Fibroblast of skin of back (primary cell): ENCODE results near the gene LPCAT4.
"Not testable (repeated sequence)": the region's sequence is repeated elsewhere in the genome, so short reads cannot be mapped to it uniquely, and the experiment has no call there.

Experiments
- DNase-seq: peaks from one replicate; pipeline ENCODE4 v3.0.0-alpha.2; 2013

Gene LPCAT4

GRCh38 chr15:34362047-34362773, 4.8 kb downstream of the LPCAT4 start:
- DNase-seq: no peak

DNA sequence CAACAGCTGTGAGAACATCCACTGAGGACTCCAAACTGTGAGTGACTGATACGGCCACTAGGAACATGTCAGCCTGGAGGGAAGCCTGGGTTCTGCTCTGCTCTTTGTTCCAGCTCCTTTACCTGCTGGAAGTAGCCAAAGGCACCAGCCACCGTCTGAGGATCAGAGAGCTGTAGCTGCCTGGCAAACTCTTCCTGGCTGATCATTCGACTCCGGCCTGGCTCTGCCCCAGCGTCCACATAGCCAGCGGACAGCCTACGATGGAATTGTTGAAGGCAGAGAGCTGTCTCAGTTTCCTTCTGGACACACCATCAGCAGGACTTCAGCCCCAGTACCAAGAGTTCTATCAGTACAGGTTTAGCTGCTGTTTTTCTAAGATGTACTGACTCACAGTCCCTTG, 5.7 kb downstream of the LPCAT4 start:
- no peak for DNase-seq

DNA sequence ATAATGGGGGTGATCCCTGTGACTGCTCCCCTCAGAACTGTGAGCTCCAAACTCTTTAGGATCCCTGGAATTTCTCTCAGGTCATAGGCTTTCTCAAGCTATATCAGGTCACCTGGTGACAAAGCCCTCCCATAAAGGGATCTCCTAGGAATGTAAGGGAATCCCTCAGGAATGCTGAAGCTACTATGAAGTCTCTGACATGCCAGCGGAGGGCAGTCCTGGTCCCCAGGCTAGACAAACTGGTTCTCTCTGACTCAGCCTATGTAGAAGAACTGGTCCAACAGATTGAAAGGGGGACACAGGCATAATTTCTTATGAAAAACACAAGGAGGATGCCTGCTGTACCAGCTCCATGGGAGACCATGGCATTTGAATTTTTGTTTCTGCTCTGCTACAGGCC, 6.7 kb downstream of the LPCAT4 start:
- peak; percentile 35 for DNase-seq

GRCh38 chr15:34359416-34359815, 7.6 kb downstream of the LPCAT4 start:
- no peak for DNase-seq

- no peak for DNase-seq
Measured at GRCh38 chr15:34358948-34359347, 8.0 kb downstream of the LPCAT4 start.

- DNase-seq: no peak
Measured at GRCh38 chr15:34358367-34358766, 8.6 kb downstream of the LPCAT4 start.

GRCh38 chr15:34357653-34358052, 9.3 kb downstream of the LPCAT4 start:
- no peak for DNase-seq

GRCh38 chr15:34355241-34355640, 11.8 kb downstream of the LPCAT4 start:
- no peak for DNase-seq

GRCh38 chr15:34354286-34354685, 12.7 kb downstream of the LPCAT4 start:
- DNase-seq: no peak

- no peak for DNase-seq
Measured at GRCh38 chr15:34353627-34354026, 13.4 kb downstream of the LPCAT4 start.

GRCh38 chr15:34352996-34353395, 14.0 kb downstream of the LPCAT4 start:
- DNase-seq: not testable (repeated sequence)

DNA sequence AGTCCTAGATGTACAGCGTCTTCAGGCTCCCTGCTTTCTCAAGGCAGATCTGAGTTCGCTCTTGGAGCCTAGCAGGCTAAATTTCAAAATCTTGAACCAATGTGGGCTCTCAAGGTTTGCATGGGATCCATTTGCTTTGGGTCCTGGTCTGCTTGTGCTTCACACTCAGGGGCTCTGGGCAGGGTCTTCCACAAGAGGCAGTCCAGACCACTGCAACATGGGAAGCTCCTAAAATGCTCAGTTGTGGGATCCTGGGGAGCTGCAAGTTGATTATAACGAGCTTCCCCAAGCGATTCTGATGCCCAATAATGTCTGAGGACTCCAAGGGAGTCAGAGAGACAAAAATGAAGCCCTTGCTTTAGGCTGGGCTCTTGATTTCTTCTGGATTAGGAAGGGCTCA, 17.2 kb downstream of the LPCAT4 start:
- DNase-seq: no peak

- DNase-seq: no peak
Measured at GRCh38 chr15:34348735-34349300, 18.2 kb downstream of the LPCAT4 start.

- DNase-seq: no peak
Measured at GRCh38 chr15:34347951-34348638, 18.9 kb downstream of the LPCAT4 start.

DNA sequence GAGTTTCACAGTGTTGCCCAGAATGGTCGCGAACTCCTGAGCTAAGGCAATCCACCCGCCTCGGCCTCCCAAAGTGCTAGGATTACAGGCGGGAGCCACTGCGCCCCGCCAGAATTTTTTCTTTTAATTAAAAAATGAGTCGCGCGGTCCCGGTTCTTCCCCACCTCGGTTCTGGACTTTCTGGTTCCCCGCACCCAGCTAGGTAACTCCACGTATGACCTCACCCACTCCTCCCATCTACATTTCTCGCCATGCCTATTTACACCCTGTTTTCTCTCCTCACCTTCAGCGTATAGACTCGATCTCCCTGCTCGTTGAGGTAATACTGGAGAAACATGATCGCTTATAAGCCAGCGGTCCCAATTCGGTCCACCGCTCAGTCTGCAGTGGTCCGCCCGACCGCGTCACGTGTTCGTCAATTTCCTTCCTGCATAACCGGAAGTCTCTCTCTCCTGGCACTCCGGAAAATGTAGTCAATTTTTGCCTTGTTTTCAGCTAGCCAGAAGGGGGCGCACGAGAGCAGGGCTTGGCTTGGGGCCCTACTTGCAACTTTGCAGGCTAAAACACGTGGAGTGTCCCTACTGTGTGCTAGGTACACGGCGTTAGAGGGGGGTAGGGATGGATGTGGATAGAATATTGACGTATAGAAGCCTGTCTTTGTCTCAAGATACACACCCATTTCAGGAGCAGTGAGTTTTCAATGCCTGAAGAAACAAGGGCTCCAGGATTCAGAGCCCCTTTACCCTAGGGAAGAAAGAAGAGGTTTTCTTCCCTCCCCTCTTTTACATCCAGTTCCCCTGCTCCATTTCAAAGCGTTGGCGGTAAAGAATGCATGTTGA, 24.0 kb downstream of the LPCAT4 start, which contains the start of the genes NOP10 and NUTM1:
Gene NOP10 (minus strand): TSS at position 400 of the 839 bp plus-strand sequence. CDS start 63 bp downstream, at position 337.
Gene NUTM1 (plus strand): TSS at position 579 of the 839 bp plus-strand sequence. CDS start 382 bp downstream, outside the sequence.
- DNase-seq: peak; percentile 90

DNA sequence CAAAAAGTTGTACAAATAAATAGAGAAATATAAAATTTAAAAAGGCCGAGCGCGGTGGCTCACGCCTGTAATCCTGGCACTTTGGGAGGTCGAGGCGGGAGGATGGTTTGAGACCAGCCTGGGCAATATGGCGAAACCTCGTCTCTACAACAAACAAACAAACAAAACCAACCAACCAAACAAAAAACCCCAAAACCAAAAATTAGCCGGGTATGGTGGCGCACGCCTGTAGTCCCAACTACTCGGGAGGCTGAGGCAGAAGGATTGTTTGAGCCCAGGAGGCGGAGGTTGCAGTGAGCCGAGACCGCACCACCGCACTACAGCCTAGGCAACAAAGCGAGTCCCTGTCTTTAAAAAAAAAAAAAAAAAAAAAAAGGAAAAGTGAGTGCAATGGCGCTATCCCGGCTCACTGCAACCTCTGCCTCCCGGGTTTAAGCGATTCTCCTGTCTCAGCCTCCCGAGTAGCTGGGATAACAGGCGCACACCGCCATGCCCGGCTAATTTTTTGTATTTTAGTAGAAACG, 24.7 kb downstream of the LPCAT4 start:
- not testable (repeated sequence) for DNase-seq

- DNase-seq: no peak
Measured at GRCh38 chr15:34341381-34342212, 25.4 kb downstream of the LPCAT4 start.

DNA sequence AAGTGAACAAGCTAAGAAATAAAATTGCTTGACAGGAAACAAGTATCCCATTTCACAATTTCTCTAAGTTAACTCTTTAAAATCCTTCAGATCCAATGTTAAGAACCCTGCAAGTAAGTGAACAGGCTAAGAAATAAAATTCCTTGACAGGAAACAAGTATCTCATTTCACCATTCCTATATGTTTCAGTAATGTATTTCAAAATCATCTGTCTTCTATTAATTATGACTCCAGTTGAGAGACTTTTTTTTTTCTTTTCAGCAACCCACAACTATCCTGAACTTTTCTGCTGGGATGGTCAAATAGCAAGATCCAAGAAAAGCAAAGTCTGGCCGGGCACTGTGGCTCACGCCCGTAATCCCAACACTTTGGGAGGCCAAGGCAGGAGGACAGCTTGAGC, 27.1 kb downstream of the LPCAT4 start:
- DNase-seq: peak; percentile 46

DNA sequence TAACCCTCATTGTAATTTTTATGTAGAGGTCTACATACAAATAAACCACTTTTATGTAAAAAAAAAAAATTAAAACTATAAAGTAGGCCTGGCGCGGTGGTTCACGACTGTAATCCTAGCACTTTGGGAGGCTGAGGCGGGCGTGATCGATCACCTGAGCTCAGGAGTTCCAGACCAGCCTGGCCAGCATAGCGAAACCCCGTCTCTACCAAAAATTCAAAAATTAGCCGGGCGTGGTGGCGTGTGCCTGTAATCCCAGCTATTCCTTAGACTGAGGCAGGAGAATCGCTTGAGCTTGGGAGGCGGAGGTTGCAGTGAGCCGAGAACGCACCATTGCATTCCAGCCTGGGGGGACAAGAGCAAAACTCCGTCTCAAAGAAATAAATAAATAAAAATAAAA, 28.6 kb downstream of the LPCAT4 start:
- DNase-seq: no peak

GRCh38 chr15:34337557-34338306, 29.3 kb downstream of the LPCAT4 start, which contains the start of gene SLC12A6:
Gene SLC12A6 (minus strand): TSS chr15:34337781. CDS start chr15:34336680, 1,101 bp downstream.
- peak; percentile 96 for DNase-seq
